ENCODE measurements around the gene EFCAB6. TPM values are rescaled to one million over a fixed set of nuclear protein-coding genes. Genes with fewer than 3 reads are reported as not detected.

EFCAB6 gene
- total and polyA plus RNA-seq, 2 of the 4 experiments (the other 2 are of a cell fraction): 0.44 to 1.1 TPM

DNA sequence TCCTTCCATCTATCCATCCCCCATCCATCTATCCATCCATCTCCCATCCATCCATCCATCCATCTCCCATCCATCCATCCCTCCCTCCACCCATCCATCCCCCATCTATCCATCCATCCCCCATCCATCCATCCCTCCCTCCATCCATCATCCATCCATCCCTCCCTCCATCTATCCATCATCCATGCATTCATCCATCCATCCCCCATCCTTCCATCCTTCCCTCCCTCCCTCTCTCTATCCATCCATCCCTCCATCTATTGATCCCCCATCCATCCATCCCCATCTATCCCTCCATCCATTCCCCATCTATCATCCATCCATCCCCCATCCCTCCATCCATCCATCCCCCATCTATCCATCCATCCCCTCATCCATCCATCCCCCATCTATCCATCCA is 303.6 kb downstream of the EFCAB6 start:
- Histone ChIP-seq H4K5ac (ENCODE audit: low read depth, low read length) (no peak overlapping the region), H3K9ac (ENCODE audit: low read depth, low read length) (no peak overlapping the region), H3K56ac (ENCODE audit: extremely low read depth, insufficient read depth, low read length) (no peak overlapping the region), H2BK5ac (ENCODE audit: low read depth, low read length, poor library complexity, severe bottlenecking) (peak overlapping the region; percentile 39), H3K79me1 (ENCODE audit: low read depth in 1 of 2, low read length in 2 of 2) (no peaks in the 10 kb centered on the region), H2BK20ac (ENCODE audit: low read depth, low read length) (no peak overlapping the region), H3K27ac (ENCODE audit: insufficient read depth, low read length) (no peak overlapping the region), H3K4me2 (ENCODE audit: low read depth, low read length) (no peak overlapping the region), H3K4me1 (ENCODE audit: control insufficient read depth, insufficient read depth, low read length) (no peaks in the 10 kb centered on the region), H2BK15ac (ENCODE audit: low read depth, low read length) (no peak overlapping the region), H2AK9ac (replicated peaks; ENCODE audit: low read depth, low read length, poor library complexity) (no peak overlapping the region), H3K9me1 (ENCODE audit: insufficient read depth, low read length) (no peaks in the 10 kb centered on the region), H3K14ac (replicated peaks; ENCODE audit: low read depth, low read length) (no peak overlapping the region), H2AK5ac (ENCODE audit: low read depth, low read length) (no peak overlapping the region), H3K18ac (ENCODE audit: low read depth, low read length) (no peak overlapping the region), H4K8ac (ENCODE audit: low read depth in 2 of 2, low read length in 2 of 2) (no peak overlapping the region), H2AFZ (replicated peaks; ENCODE audit: low read length, poor library complexity) (no peak overlapping the region), H3K4ac (ENCODE audit: low read depth, low read length) (no peak overlapping the region), H3K36me3 (ENCODE audit: control insufficient read depth, insufficient read depth, low read length) (no peaks in the 10 kb centered on the region), H4K20me1 (ENCODE audit: insufficient read depth, low read length) (no peaks in the 10 kb centered on the region), H3K9me3 (ENCODE audit: control insufficient read depth, insufficient read depth, low read length) (peaks cover 21% of the 10 kb centered on the region), H3K27me3 (ENCODE audit: control insufficient read depth, insufficient read depth, low read length) (no peaks in the 10 kb centered on the region), H3K23ac (ENCODE audit: low read depth, low read length) (no peak overlapping the region), H4K91ac (ENCODE audit: insufficient read depth, low read depth, low read length) (no peak overlapping the region), H2BK120ac (ENCODE audit: low read depth, low read length) (no peak overlapping the region), H3K4me3 (ENCODE audit: insufficient read depth, low read depth, low read length) (no peak overlapping the region)
- ATAC-seq (ENCODE audit: low read depth) (no peak), DNase-seq (no peak)
- ChIA-PET CTCF (no interaction called here), POLR2A (ENCODE audit: unreplicated experiment) (no interaction called here)
- dilution Hi-C loops (cut with HindIII; ENCODE audit: low sequenced_read_pairs, unreplicated experiment): no loop called here
- intact Hi-C loops (cut with micrococcal nuclease): no loop called here
- in situ Hi-C loops (cut with MboI; ENCODE audit: low sequenced_read_pairs): no loop called here
- no peak for TF ChIP-seq CHD1 (IDR thresholded peaks at IDR 0.05; ENCODE audit: low read depth, low read length)
- TF ChIP-seq, protein P1, sequence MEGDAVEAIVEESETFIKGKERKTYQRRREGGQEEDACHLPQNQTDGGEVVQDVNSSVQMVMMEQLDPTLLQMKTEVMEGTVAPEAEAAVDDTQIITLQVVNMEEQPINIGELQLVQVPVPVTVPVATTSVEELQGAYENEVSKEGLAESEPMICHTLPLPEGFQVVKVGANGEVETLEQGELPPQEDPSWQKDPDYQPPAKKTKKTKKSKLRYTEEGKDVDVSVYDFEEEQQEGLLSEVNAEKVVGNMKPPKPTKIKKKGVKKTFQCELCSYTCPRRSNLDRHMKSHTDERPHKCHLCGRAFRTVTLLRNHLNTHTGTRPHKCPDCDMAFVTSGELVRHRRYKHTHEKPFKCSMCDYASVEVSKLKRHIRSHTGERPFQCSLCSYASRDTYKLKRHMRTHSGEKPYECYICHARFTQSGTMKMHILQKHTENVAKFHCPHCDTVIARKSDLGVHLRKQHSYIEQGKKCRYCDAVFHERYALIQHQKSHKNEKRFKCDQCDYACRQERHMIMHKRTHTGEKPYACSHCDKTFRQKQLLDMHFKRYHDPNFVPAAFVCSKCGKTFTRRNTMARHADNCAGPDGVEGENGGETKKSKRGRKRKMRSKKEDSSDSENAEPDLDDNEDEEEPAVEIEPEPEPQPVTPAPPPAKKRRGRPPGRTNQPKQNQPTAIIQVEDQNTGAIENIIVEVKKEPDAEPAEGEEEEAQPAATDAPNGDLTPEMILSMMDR (conservative IDR thresholded peaks at IDR 0.05; ENCODE audit: low read depth, low read length): no peak
- TF ChIP-seq, protein P2, sequence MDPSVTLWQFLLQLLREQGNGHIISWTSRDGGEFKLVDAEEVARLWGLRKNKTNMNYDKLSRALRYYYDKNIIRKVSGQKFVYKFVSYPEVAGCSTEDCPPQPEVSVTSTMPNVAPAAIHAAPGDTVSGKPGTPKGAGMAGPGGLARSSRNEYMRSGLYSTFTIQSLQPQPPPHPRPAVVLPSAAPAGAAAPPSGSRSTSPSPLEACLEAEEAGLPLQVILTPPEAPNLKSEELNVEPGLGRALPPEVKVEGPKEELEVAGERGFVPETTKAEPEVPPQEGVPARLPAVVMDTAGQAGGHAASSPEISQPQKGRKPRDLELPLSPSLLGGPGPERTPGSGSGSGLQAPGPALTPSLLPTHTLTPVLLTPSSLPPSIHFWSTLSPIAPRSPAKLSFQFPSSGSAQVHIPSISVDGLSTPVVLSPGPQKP (IDR thresholded peaks at IDR 0.05; ENCODE audit: borderline replicate concordance, low read depth, low read length): no peak
- no peak for TF ChIP-seq MAFK (IDR thresholded peaks at IDR 0.05; ENCODE audit: low read depth, low read length)
- BruUV-seq (replicated peaks): no TSS peak
